UCSD-AML1 (cell line): ENCODE data around the gene OR2J3.
"Not testable (repeated sequence)": the region's sequence is repeated elsewhere in the genome, so short reads cannot be mapped to it uniquely, and the experiment has no call there.

Experiments used
- DNase-seq: peaks from one replicate; lab custom pipeline; 2025; ENCODE audit not compliant: unreplicated experiment; lab: John Stamatoyannopoulos, UW

OR2J3 gene

DNA sequence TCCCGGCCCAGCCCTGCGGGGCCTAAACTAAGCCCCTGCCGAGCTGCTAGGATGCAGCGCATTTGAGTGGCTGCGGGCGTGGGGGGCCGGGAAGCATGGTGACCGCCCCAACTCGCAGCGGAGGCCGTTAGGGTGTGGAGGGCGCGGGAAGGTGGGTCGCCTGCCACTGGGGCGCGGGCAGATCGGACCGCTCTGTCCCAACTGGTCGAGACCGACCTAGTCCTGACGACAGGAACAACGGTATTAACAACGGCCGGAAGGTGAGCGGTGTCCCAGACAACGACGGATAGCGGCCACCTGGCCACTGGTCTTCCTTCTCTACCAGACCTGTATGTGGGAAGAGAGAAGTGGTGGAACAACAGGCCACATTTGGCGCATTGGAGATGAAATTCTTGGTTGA lies 52.1 kb downstream of the OR2J3 start:
- DNase-seq, result not testable (repeated sequence)
